GM18505 (cell line): ENCODE results near the gene CDKN1A.

Source experiments
- ATAC-seq: cut with Tn5 transposase; IDR thresholded peaks from one replicate; pipeline ENCODE4 v1.9.1; 2021; ENCODE audit not compliant: unreplicated experiment
- POLR2A ChIP-seq: IDR thresholded peaks from 4 replicates; pipeline ENCODE4 v1.6.1; 2011; ENCODE audit warnings: borderline replicate concordance; ENCODE audit not compliant: insufficient read depth, insufficient read length; ENCODE audit errors: extremely low read depth

Gene CDKN1A

DNA sequence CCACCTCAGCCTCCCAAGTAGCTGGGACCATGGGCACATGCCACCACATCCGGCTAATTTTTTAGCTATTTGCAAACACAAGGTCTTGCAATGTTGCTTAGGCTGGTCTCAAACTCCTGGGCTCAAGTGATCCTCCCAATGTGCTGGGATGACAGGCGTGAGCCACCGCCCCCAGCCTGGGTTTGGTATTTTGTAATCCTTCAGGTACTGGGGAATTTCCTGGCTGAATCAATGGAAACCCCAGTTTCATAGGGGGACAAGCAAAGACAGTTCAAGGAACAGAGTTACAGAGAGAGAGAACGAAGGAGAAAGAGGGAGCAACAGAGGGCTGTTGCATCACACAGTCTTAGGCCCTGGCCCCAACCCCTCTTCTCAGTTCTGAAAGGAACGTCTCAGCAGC, 54.8 kb downstream of the CDKN1A start:
- TF ChIP-seq POLR2A = no peak
- no peak for ATAC-seq

DNA sequence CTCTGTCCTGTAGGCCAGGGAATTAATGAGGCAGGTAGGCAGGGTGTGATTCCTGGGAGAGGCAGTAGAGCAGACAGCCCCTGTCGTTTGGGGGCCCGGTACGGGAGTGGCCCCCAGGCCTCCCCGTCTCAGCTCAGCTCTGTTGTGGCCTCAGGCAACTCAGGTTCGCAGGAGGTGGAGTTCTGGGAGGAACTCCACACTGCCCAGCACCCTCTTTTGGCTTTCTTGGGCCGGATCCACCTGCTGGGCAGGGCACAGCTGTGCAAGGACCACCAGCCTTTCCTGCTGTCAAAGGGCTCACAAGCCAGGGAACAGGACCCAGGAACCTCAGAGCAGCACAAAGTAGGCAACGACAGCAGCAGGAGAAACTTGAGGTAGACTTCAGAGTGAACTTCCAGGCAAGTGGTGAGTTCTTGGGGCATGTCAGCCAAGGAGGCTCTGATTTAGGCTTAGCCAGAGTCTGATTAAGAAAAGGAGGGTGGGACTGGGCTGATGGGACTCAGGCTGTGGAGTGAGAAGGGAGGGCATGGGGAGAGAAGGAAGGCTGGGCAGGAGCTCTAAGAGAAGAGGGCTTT, 56.1 kb downstream of the CDKN1A start:
- no peak for TF ChIP-seq POLR2A
- no peak for ATAC-seq

DNA sequence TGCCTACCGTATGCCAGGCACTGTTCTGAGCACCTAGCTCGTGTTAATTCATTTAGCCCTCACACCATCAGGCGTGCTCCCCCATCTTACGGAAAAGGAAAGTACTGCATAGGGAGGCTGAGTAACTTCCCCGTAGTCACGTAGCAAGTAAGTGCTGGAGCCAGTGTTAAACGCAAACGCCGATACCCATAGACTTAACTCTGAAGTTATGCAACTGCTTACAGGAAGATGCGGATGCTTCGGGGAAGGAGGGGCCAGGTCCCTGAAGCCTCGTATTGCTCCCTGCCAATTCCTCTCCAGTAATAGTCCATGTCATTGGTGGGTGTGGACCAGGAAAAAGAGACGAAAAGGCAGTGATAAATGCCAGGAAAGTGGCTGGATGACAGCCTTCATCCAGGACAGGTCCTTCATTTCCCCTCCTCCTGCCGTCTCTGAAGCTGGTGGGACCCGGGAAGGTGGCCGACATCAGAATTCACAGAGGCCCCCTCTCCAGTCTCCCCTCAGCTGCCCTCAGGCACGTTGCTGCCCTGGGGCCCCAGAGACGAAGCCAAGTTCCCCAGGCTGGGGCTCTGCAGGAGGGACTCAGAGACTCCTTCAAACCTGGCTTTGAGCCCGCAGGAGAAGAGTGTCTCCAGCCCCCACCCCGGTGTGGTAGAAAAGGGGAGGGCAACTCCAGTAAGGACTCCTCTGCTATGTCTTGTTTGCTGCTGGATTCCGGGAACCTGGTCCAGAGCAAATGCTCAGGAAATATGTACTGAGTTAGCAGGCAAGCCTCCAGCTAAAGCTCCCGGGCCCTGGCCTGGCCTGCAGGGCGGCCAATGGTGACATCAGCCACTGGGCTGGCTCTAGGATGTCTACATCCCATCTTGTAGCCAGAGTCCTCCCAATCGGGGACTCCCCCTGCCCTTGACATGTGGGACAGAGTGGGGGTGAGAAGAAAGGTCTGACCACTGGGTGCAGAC, 56.9 kb downstream of the CDKN1A start:
- no peak for ATAC-seq
- no peak for TF ChIP-seq POLR2A
